SK-N-SH (cell line): ENCODE measurements around the gene TBCD. TPM values are rescaled to one million over a fixed set of nuclear protein-coding genes. Genes with fewer than 3 reads are reported as not detected.

Source experiments
- CTCF ChIA-PET: fragments of 300-600, 350-600 bp; formaldehyde crosslinking; extraction: SDS; loops from one replicate; lab custom pipeline; 2021; lab: Yijun Ruan, JAX
- POLR2A ChIA-PET: fragments of 350-600 bp; sonication (Branson Sonifier 250); formaldehyde crosslinking; extraction: SDS; loops from one replicate; lab custom pipeline; 2020; ENCODE audit warnings: antibody characterized with exemption, inconsistent platforms; lab: Yijun Ruan, JAX
- DNase-seq: peaks from one replicate; pipeline ENCODE4 v3.0.0; 2012
- H2AFZ ChIP-seq: fragments of 200-600 bp; sonication (generic); 2 replicates; pipeline ENCODE4 v1.8.1; 2016; ENCODE audit warnings: antibody characterized with exemption, mild to moderate bottlenecking, low read depth
- H3F3A ChIP-seq: fragments of 200-600 bp; sonication (generic); replicated peaks from 2 replicates; pipeline ENCODE3; 2016; ENCODE audit warnings: antibody characterized with exemption, mild to moderate bottlenecking; ENCODE audit not compliant: insufficient read depth
- H3K27ac ChIP-seq, 2 experiments: fragments of 200-500 bp in 1 of 2; fragments of 200-600 bp in 1 of 2; sonication (Bioruptor generic) in 1 of 2; sonication (generic), shearing (Covaris generic) in 1 of 2; 2 replicates each; pipeline versions ENCODE4 v1.5.1 to v1.6.1; 2014 to 2016; ENCODE audit warnings: low read depth in 2 of 2, inconsistent platforms in 1 of 2, low read length in 1 of 2, mild to moderate bottlenecking in 1 of 2, mixed read lengths in 1 of 2
- H3K27me3 ChIP-seq: fragments of 200-600 bp; sonication (generic), shearing (Covaris generic); 2 replicates; pipeline ENCODE4 v1.6.1; 2016; ENCODE audit warnings: mixed run types; ENCODE audit not compliant: insufficient read depth
- H3K36me3 ChIP-seq, 2 experiments: fragments of 200-500 bp in 1 of 2; fragments of 200-600 bp in 1 of 2; sonication (Bioruptor generic) in 1 of 2; sonication (generic) in 1 of 2; replicated peaks in 1 of 2; 2 replicates each; pipeline versions ENCODE3 to v1.5.1; 2014 to 2016; ENCODE audit warnings: low read length in 1 of 2, mild to moderate bottlenecking in 1 of 2; ENCODE audit not compliant: insufficient read depth in 2 of 2, control insufficient read depth in 1 of 2
- H3K4me1 ChIP-seq, 2 experiments: fragments of 200-500 bp in 1 of 2; fragments of 200-600 bp in 1 of 2; sonication (Bioruptor generic) in 1 of 2; sonication (generic), shearing (Covaris generic) in 1 of 2; 2 replicates each; pipeline versions ENCODE4 v1.5.1 to v1.6.1; 2014 to 2016; ENCODE audit warnings: low read depth in 1 of 2, low read length in 1 of 2, mixed run types in 1 of 2; ENCODE audit not compliant: insufficient read depth in 2 of 2, control insufficient read depth in 1 of 2
- H3K4me2 ChIP-seq: fragments of 200-600 bp; sonication (generic), shearing (Covaris generic); 2 replicates; pipeline ENCODE4 v1.6.1; 2017; ENCODE audit warnings: mixed run types
- H3K4me3 ChIP-seq, 2 experiments: fragments of 200-500 bp in 1 of 2; fragments of 200-600 bp in 1 of 2; sonication (Bioruptor generic) in 1 of 2; sonication (generic), shearing (Covaris generic) in 1 of 2; 2 replicates each; pipeline versions ENCODE4 v1.5.1 to v1.8.1; 2014 to 2016; ENCODE audit warnings: low read depth in 2 of 2, inconsistent platforms in 1 of 2, low read length in 1 of 2, mild to moderate bottlenecking in 1 of 2, mixed read lengths in 1 of 2, moderate library complexity in 1 of 2
- H3K79me2 ChIP-seq: fragments of 200-600 bp; sonication (generic); 2 replicates; pipeline ENCODE4 v1.8.1; 2017; ENCODE audit warnings: mild to moderate bottlenecking; ENCODE audit not compliant: insufficient read depth
- H3K9ac ChIP-seq: fragments of 200-600 bp; sonication (generic); 2 replicates; pipeline ENCODE4 v1.6.1; 2017; ENCODE audit warnings: mixed run types
- H3K9me2 ChIP-seq: fragments of 200-600 bp; sonication (generic); 2 replicates; pipeline ENCODE4 v1.6.1; 2017; ENCODE audit warnings: mixed run types
- H3K9me3 ChIP-seq: fragments of 200-600 bp; sonication (generic); 2 replicates; pipeline ENCODE4 v1.6.1; 2017; ENCODE audit warnings: mixed run types, mild to moderate bottlenecking, moderate library complexity
- H4K20me1 ChIP-seq: fragments of 200-600 bp; sonication (generic); 2 replicates; pipeline ENCODE4 v1.6.1; 2017; ENCODE audit warnings: mild to moderate bottlenecking, mixed run types; ENCODE audit not compliant: insufficient read depth
- CHD2 ChIP-seq: fragments of 150-350 bp; IDR thresholded peaks from 2 replicates; pipeline ENCODE4 v1.6.1; 2018; ENCODE audit warnings: low read length; ENCODE audit not compliant: partially characterized antibody
- EP300 ChIP-seq, 2 experiments: IDR thresholded peaks; 2 replicates each; pipeline versions ENCODE4 v1.4.0 to v1.6.1; 2012; ENCODE audit warnings: borderline replicate concordance in 1 of 2, low read depth in 1 of 2, low read length in 1 of 2
- EZH2phosphoT487 ChIP-seq: fragments of 200-600 bp; sonication (generic); IDR thresholded peaks from 2 replicates; pipeline ENCODE4 v1.6.1; 2017; ENCODE audit warnings: low read depth, mixed run types, mild to moderate bottlenecking, antibody characterized with exemption, moderate library complexity, borderline replicate concordance
- FOSL2 ChIP-seq: IDR thresholded peaks from 2 replicates; pipeline ENCODE4 v1.4.0; 2012; ENCODE audit warnings: low read depth, mild to moderate bottlenecking, moderate library complexity, borderline replicate concordance
- FOXJ3 ChIP-seq: sonication (generic); formaldehyde crosslinking; IDR thresholded peaks from 2 replicates; pipeline ENCODE4 v1.5.1; 2020; ENCODE audit warnings: mild to moderate bottlenecking, missing genetic modification reagents
- FOXM1 ChIP-seq: IDR thresholded peaks from 2 replicates; pipeline ENCODE4 v1.4.0; 2012; ENCODE audit warnings: low read depth, mild to moderate bottlenecking
- GATA2 ChIP-seq: sonication (generic); formaldehyde crosslinking; IDR thresholded peaks from 2 replicates; pipeline ENCODE4 v1.5.0; 2020; ENCODE audit warnings: mild to moderate bottlenecking, missing genetic modification reagents
- IRF3 ChIP-seq: fragments of 150-350 bp; IDR thresholded peaks from 2 replicates; pipeline ENCODE4 v1.6.1; 2016; ENCODE audit warnings: mild to moderate bottlenecking, low read depth, low read length
- JUND ChIP-seq: IDR thresholded peaks from 2 replicates; pipeline ENCODE4 v1.4.0; 2012
- MEF2A ChIP-seq: IDR thresholded peaks from 2 replicates; pipeline ENCODE4 v1.4.0; 2012; ENCODE audit warnings: low read depth, borderline replicate concordance
- MXI1 ChIP-seq: IDR thresholded peaks from 2 replicates; pipeline ENCODE4 v1.6.1; 2012; ENCODE audit warnings: mild to moderate bottlenecking, low read depth, low read length, improper control_type of control experiment
- NRF1 ChIP-seq: IDR thresholded peaks from 2 replicates; pipeline ENCODE4 v1.6.1; 2012; ENCODE audit warnings: low read depth, mild to moderate bottlenecking, low read length
- POLR2AphosphoS5 ChIP-seq: IDR thresholded peaks from 2 replicates; pipeline ENCODE4 v1.6.1; 2012; ENCODE audit warnings: low read depth, low read length
- RCOR1 ChIP-seq: fragments of 150-350 bp; IDR thresholded peaks from 2 replicates; pipeline ENCODE4 v1.6.1; 2017; ENCODE audit warnings: antibody characterized with exemption, low read length
- RXRA ChIP-seq: IDR thresholded peaks from 2 replicates; pipeline ENCODE4 v1.4.0; 2012; ENCODE audit warnings: low read depth, mild to moderate bottlenecking, borderline replicate concordance
- SIN3A ChIP-seq: IDR thresholded peaks from 2 replicates; pipeline ENCODE4 v1.6.1; 2012; ENCODE audit warnings: low read depth, mild to moderate bottlenecking, low read length, moderate library complexity, borderline replicate concordance
- SMC3 ChIP-seq: IDR thresholded peaks from 2 replicates; pipeline ENCODE4 v1.6.1; 2012; ENCODE audit warnings: low read depth, low read length, improper control_type of control experiment
- TAF1 ChIP-seq: IDR thresholded peaks from 2 replicates; pipeline ENCODE4 v1.6.1; 2012; ENCODE audit warnings: low read depth, mild to moderate bottlenecking, low read length, moderate library complexity, borderline replicate concordance
- TCF12 ChIP-seq: IDR thresholded peaks from 2 replicates; pipeline ENCODE4 v1.4.0; 2012
- TEAD4 ChIP-seq: IDR thresholded peaks from 2 replicates; pipeline ENCODE4 v1.4.0; 2012; ENCODE audit warnings: mild to moderate bottlenecking, borderline replicate concordance; ENCODE audit not compliant: insufficient read depth
- WGBS: methylation state at CpG from one replicate; pipeline ENCODE4 v1.1.6; 2017; ENCODE audit warnings: low lambda C conversion rate; 5-methylcytosine and 5-hydroxymethylcytosine counted together
- polyA plus RNA-seq, 3 experiments: library from polyadenylated mRNA; depleted of rRNA; stranded (reverse); fragments of >200 nt; gene quantifications; 2 replicates each; pipeline ENCODE4 v1.2.3, GENCODE V29; 2012
- TF ChIP-seq, protein P1 (sequence below): IDR thresholded peaks from 2 replicates; pipeline ENCODE4 v1.4.0; 2012; ENCODE audit warnings: low read depth, borderline replicate concordance
- TF ChIP-seq, protein P2 (sequence below): fragments of 200-600 bp; sonication (generic); IDR thresholded peaks from 2 replicates; pipeline ENCODE4 v1.6.1; 2017; ENCODE audit warnings: antibody characterized with exemption, mild to moderate bottlenecking, moderate library complexity
- TF ChIP-seq, protein P3 (sequence below): IDR thresholded peaks from 2 replicates; pipeline ENCODE4 v1.4.0; 2012; ENCODE audit warnings: low read depth
- TF ChIP-seq, protein P4 (sequence below): fragments of 150-350 bp; IDR thresholded peaks from 2 replicates; pipeline ENCODE4 v1.6.1; 2017; ENCODE audit warnings: antibody characterized with exemption, low read length, low read depth, borderline replicate concordance

TBCD gene
- polyA plus RNA-seq, 1 of the 3 experiments (the other 2 are of a cell fraction) = 107 TPM

DNA sequence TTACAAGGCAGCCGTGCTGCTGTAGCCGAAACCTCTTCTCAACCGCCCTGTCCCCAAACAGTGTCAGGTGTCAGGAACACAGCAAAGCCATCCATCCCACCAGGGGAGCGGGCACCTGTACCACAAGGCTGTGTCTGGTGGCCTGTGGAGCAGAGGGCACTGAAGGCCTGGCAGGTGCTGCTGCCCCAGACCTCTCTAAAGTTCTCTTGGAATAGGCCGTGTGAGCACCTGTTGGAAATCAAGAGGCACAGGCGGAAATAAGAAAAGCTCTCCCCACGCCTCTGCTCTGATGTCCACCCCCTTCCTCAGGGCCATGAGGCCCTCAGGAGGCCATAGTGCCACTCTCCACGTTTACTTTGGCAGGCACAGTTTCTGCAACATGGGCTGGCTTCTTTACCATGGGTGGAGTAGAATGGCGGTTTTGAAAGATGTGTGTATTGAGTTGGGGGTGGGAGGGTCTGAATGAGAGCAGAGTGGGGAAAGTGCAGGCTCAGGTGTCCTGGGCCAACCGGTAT, 187.8 kb downstream of the TBCD start:
- Histone ChIP-seq H3K9ac (no peak overlapping the region), H3F3A (no peaks in the 10 kb centered on the region), H3K36me3 (peaks cover 42 to 66% of the 10 kb centered on the region in 2 experiments)

DNA sequence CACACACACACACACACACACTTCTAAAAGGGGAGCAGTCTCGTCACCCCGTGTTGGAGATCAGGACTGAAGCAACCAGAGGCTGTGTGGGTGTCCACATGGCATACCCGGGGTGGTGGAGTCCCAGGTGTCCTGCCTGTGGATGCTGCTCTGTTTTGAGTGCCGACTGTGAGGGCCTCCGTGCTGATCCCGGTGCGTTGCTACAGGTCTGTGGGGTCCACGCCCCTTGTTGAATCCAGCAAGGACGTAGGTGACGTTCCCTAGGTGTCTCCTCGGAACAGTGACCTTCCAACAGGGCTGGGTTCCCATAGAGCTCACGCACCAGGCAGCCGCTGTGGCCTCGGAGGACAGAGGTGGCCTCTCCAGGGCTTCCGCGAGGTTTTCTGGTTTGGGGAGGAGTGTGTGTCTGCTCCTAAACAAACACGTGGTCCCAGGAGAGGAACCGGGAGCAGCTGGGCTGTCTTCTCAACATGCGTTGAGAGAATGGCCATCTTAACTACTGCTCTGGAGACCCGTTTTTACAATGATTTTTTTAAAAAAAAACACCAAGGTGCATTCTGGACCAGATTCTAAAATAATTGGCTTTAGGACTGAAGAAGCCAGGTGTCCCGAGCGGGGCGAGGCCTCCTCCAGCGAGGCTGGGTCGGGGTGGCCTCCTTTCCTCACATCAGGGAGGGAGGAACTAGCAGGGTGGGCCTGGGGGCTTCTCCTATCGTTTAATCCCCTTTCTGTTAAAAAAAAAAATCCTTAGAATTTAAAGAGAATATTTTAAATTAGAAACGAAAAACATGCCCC, 188.6 kb downstream of the TBCD start:
- Histone ChIP-seq H3K4me2 (no peak overlapping the region), H3K4me1 (no peaks in the 10 kb centered on the region; a peak in 1 of 4 replicates), H3K27me3 (no peaks in the 10 kb centered on the region), H3K79me2 (no peaks in the 10 kb centered on the region), H3K4me3 (no peak overlapping the region), H3K9me2 (no peaks in the 10 kb centered on the region), H3K9me3 (peaks cover 9% of the 10 kb centered on the region), H2AFZ (no peak overlapping the region), H3K27ac (no peak overlapping the region), H3K36me3 (peaks cover 49 to 74% of the 10 kb centered on the region in 2 experiments), H3K9ac (no peak overlapping the region), H3F3A (no peaks in the 10 kb centered on the region), H4K20me1 (no peaks in the 10 kb centered on the region)
- ChIA-PET CTCF (interaction anchor here (1.6 kb wide), 1 partner anchor 181 kb away, joined by 3 read pairs; no protein-coding TSS in a partner anchor), POLR2A (no interaction called here)
- DNase-seq = no peak
- 94% methylated on average over 23 of the region's 27 CpGs for WGBS
- TF ChIP-seq, protein P1, sequence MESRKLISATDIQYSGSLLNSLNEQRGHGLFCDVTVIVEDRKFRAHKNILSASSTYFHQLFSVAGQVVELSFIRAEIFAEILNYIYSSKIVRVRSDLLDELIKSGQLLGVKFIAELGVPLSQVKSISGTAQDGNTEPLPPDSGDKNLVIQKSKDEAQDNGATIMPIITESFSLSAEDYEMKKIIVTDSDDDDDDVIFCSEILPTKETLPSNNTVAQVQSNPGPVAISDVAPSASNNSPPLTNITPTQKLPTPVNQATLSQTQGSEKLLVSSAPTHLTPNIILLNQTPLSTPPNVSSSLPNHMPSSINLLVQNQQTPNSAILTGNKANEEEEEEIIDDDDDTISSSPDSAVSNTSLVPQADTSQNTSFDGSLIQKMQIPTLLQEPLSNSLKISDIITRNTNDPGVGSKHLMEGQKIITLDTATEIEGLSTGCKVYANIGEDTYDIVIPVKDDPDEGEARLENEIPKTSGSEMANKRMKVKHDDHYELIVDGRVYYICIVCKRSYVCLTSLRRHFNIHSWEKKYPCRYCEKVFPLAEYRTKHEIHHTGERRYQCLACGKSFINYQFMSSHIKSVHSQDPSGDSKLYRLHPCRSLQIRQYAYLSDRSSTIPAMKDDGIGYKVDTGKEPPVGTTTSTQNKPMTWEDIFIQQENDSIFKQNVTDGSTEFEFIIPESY = no peak
- TF ChIP-seq SIN3A (no peak), NRF1 (no peak), JUND (no peak), FOXM1 (no peak), TCF12 (no peak), CHD2 (no peak), IRF3 (no peak), TAF1 (no peak), POLR2AphosphoS5 (no peak), TEAD4 (no peak), MEF2A (no peak), EZH2phosphoT487 (no peak)
- TF ChIP-seq, protein P2, sequence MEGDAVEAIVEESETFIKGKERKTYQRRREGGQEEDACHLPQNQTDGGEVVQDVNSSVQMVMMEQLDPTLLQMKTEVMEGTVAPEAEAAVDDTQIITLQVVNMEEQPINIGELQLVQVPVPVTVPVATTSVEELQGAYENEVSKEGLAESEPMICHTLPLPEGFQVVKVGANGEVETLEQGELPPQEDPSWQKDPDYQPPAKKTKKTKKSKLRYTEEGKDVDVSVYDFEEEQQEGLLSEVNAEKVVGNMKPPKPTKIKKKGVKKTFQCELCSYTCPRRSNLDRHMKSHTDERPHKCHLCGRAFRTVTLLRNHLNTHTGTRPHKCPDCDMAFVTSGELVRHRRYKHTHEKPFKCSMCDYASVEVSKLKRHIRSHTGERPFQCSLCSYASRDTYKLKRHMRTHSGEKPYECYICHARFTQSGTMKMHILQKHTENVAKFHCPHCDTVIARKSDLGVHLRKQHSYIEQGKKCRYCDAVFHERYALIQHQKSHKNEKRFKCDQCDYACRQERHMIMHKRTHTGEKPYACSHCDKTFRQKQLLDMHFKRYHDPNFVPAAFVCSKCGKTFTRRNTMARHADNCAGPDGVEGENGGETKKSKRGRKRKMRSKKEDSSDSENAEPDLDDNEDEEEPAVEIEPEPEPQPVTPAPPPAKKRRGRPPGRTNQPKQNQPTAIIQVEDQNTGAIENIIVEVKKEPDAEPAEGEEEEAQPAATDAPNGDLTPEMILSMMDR = no peak

More for the DNA sequence above, 187.8 kb downstream of the TBCD start:
- ChIA-PET POLR2A (no interaction called here), CTCF (interaction anchor here (1.6 kb wide), 1 partner anchor 180 kb away, joined by 3 read pairs; no protein-coding TSS in a partner anchor)
- Histone ChIP-seq H3K27ac (no peak overlapping the region), H3K4me3 (no peak overlapping the region), H3K9me3 (peaks cover 2% of the 10 kb centered on the region), H3K4me2 (no peak overlapping the region), H3K9me2 (no peaks in the 10 kb centered on the region), H2AFZ (no peak overlapping the region), H3K4me1 (no peaks in the 10 kb centered on the region; a peak in 1 of 4 replicates), H3K27me3 (no peaks in the 10 kb centered on the region), H3K79me2 (no peaks in the 10 kb centered on the region), H4K20me1 (no peaks in the 10 kb centered on the region)
- no peak for TF ChIP-seq GATA2 (CRISPR knock-in tag)
- TF ChIP-seq MXI1 = no peak
- no peak for TF ChIP-seq NRF1
- TF ChIP-seq, protein P3, sequence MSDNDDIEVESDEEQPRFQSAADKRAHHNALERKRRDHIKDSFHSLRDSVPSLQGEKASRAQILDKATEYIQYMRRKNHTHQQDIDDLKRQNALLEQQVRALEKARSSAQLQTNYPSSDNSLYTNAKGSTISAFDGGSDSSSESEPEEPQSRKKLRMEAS = no peak
- TF ChIP-seq FOXJ3 (CRISPR knock-in tag) = no peak
- TF ChIP-seq JUND = no peak
- TF ChIP-seq, protein P4, sequence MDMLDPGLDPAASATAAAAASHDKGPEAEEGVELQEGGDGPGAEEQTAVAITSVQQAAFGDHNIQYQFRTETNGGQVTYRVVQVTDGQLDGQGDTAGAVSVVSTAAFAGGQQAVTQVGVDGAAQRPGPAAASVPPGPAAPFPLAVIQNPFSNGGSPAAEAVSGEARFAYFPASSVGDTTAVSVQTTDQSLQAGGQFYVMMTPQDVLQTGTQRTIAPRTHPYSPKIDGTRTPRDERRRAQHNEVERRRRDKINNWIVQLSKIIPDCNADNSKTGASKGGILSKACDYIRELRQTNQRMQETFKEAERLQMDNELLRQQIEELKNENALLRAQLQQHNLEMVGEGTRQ = no peak
- no peak for TF ChIP-seq SMC3
- no peak for TF ChIP-seq FOSL2
- no peak for TF ChIP-seq RXRA
- no peak for TF ChIP-seq RCOR1
- no peak for TF ChIP-seq EP300 (IDR thresholded peaks at IDR 0.05; ENCODE audit: borderline replicate concordance in 1 of 2, low read depth in 1 of 2, low read length in 1 of 2)
- no peak for TF ChIP-seq SIN3A
- no peak for DNase-seq
- WGBS = 90% methylated on average over 9 of the region's 10 CpGs
